Keratinocyte (primary cell): Measurements from ENCODE around the gene ETV4. TPM values are rescaled to one million over a fixed set of nuclear protein-coding genes. Genes with fewer than 3 reads are reported as not detected.

Source experiments
- DNase-seq: peaks from one replicate; pipeline ENCODE4 v3.0.0-alpha.2; 2011; ENCODE audit warnings: low read depth, missing footprints, low spot score
- FAIRE-seq: peaks from 2 replicates; lab custom pipeline; 2011; peaks lifted over from hg19 to GRCh38; lab: Jason Lieb, UNC
- H2AFZ ChIP-seq: 2 replicates; pipeline ENCODE4 v1.6.0; 2012; ENCODE audit warnings: low read length, control low read depth, inconsistent platforms; ENCODE audit not compliant: control insufficient read depth
- H3K27ac ChIP-seq: 2 replicates; pipeline ENCODE4 v1.5.1; 2011; ENCODE audit warnings: low read length; ENCODE audit not compliant: control insufficient read depth, insufficient read depth
- H3K27me3 ChIP-seq: 3 replicates; pipeline ENCODE4 v1.6.0; 2011; ENCODE audit warnings: low read length; ENCODE audit not compliant: control insufficient read depth, insufficient read depth; ENCODE audit errors: extremely low read depth
- H3K36me3 ChIP-seq, 2 experiments: 2 replicates in 1 of 2; 3 replicates in 1 of 2; pipeline ENCODE4 v1.5.1; 2011; ENCODE audit warnings: low read length in 2 of 2, mild to moderate bottlenecking in 1 of 2; ENCODE audit not compliant: control insufficient read depth in 2 of 2, insufficient read depth in 2 of 2; ENCODE audit errors: extremely low read depth in 1 of 2
- H3K4me1 ChIP-seq: 3 replicates; pipeline ENCODE4 v1.5.1; 2011; ENCODE audit warnings: low read length; ENCODE audit not compliant: control insufficient read depth, insufficient read depth; ENCODE audit errors: extremely low read depth
- H3K4me2 ChIP-seq: 3 replicates; pipeline ENCODE4 v1.6.0; 2011; ENCODE audit warnings: low read depth, low read length; ENCODE audit not compliant: control insufficient read depth, insufficient read depth; ENCODE audit errors: extremely low read depth
- H3K4me3 ChIP-seq, 3 experiments: fragments of 200-600 bp in 1 of 3; sonication (generic) in 1 of 3; 2 replicates in 2 of 3; 3 replicates in 1 of 3; pipeline ENCODE4 v1.5.1; 2011 to 2016; ENCODE audit warnings: low read length in 3 of 3, mild to moderate bottlenecking in 3 of 3, control low read depth in 2 of 3, inconsistent platforms in 1 of 3, low read depth in 1 of 3, mixed read lengths in 1 of 3, mixed run types in 1 of 3, moderate library complexity in 1 of 3; ENCODE audit not compliant: control insufficient read depth in 2 of 3, insufficient read depth in 2 of 3; ENCODE audit errors: extremely low read depth in 1 of 3
- H3K79me2 ChIP-seq: 2 replicates; pipeline ENCODE4 v1.6.0; 2012; ENCODE audit warnings: low read length; ENCODE audit not compliant: control insufficient read depth, insufficient read depth
- H3K9ac ChIP-seq: 3 replicates; pipeline ENCODE4 v1.6.0; 2011; ENCODE audit warnings: low read length; ENCODE audit not compliant: control insufficient read depth, insufficient read depth; ENCODE audit errors: extremely low read depth
- H3K9me1 ChIP-seq: 3 replicates; pipeline ENCODE4 v1.6.0; 2011; ENCODE audit warnings: low read length; ENCODE audit not compliant: control insufficient read depth, insufficient read depth; ENCODE audit errors: extremely low read depth
- H3K9me3 ChIP-seq: 2 replicates; pipeline ENCODE4 v1.5.1; 2012; ENCODE audit warnings: low read depth, low read length; ENCODE audit not compliant: control insufficient read depth
- H4K20me1 ChIP-seq: 3 replicates; pipeline ENCODE4 v1.6.0; 2011; ENCODE audit warnings: low read length; ENCODE audit not compliant: control insufficient read depth, insufficient read depth; ENCODE audit errors: extremely low read depth
- CTCF ChIP-seq, 3 experiments: IDR thresholded peaks in 1 of 3; conservative IDR thresholded peaks in 1 of 3; optimal IDR thresholded peaks in 1 of 3; 2 replicates in 2 of 3; 3 replicates in 1 of 3; pipeline versions ENCODE3 to v1.5.1; 2011; ENCODE audit warnings: low read length in 3 of 3, mild to moderate bottlenecking in 3 of 3, moderate library complexity in 2 of 3, control low read depth in 1 of 3, inconsistent platforms in 1 of 3; ENCODE audit not compliant: insufficient read depth in 2 of 3; ENCODE audit errors: extremely low read depth in 1 of 3
- EZH2 ChIP-seq: IDR thresholded peaks from one replicate; pipeline ENCODE4 v1.6.1; 2012; ENCODE audit warnings: inconsistent platforms, mild to moderate bottlenecking, low read length, moderate library complexity
- dilution Hi-C: fragments of 300-500 bp; cut with MboI; formaldehyde crosslinking; loops from one replicate; pipeline ENCODE4 v1.7.0; 2020; ENCODE audit warnings: low sequenced_read_pairs; ENCODE audit not compliant: extremely low pct_ligation_motif_present
- polyA plus RNA-seq, 5 experiments: library from polyadenylated mRNA; depleted of rRNA in 3 of 5; stranded (reverse) in 3 of 5; stranded (forward) in 1 of 5; unstranded in 1 of 5; fragments of >200 nt; gene quantifications; 1 replicate in 1 of 5; 2 replicates in 3 of 5; 3 replicates in 1 of 5; pipeline versions ENCODE4 v1.2.1 to v1.2.3, GENCODE V29; 2011 to 2012; ENCODE audit warnings: missing spikeins in 2 of 5, low read depth in 1 of 5, low replicate concordance in 1 of 5

ETV4 gene
- polyA plus RNA-seq, 1 donor (not counting 4 experiments of a cell fraction or from before 2014, with no cell fraction given), result 33.6 TPM

GRCh38 chr17:43528988-43529814 lies 16.9 kb downstream of the ETV4 start:
- Histone ChIP-seq H3K9me3 (no peaks in the 10 kb centered on the region), H3K4me1 (peaks cover 7% of the 10 kb centered on the region), H2AFZ (no peak overlapping the region), H4K20me1 (no peaks in the 10 kb centered on the region), H3K4me2 (no peak overlapping the region), H3K27ac (no peak overlapping the region), H3K79me2 (no peaks in the 10 kb centered on the region), H3K27me3 (no peaks in the 10 kb centered on the region), H3K4me3 (no peak overlapping the region), H3K9ac (no peak overlapping the region), H3K9me1 (no peaks in the 10 kb centered on the region), H3K36me3 (peaks cover 20 to 48% of the 10 kb centered on the region in 2 experiments)
- DNase-seq (no peak), FAIRE-seq (no peak)
- dilution Hi-C loops, result no loop called here
- TF ChIP-seq EZH2 (no peak), CTCF (optimal IDR thresholded peaks at IDR 0.05 in 1 of 3, IDR thresholded peaks at IDR 0.05 in 1 of 3, conservative IDR thresholded peaks at IDR 0.05 in 1 of 3; ENCODE audit: extremely low read depth in 1 of 3, insufficient read depth in 2 of 3, low read length in 3 of 3) (no peak)

- FAIRE-seq, result no peak
- Histone ChIP-seq H3K9me3 (no peaks in the 10 kb centered on the region), H4K20me1 (no peaks in the 10 kb centered on the region), H3K27me3 (no peaks in the 10 kb centered on the region), H3K4me3 (no peak overlapping the region), H3K4me2 (no peak overlapping the region), H3K79me2 (no peaks in the 10 kb centered on the region), H3K36me3 (peaks cover 20 to 54% of the 10 kb centered on the region in 2 experiments), H3K9ac (no peak overlapping the region), H3K9me1 (no peaks in the 10 kb centered on the region), H2AFZ (no peak overlapping the region), H3K27ac (no peak overlapping the region), H3K4me1 (peaks cover 7% of the 10 kb centered on the region)
- TF ChIP-seq CTCF (optimal IDR thresholded peaks at IDR 0.05 in 1 of 3, IDR thresholded peaks at IDR 0.05 in 1 of 3, conservative IDR thresholded peaks at IDR 0.05 in 1 of 3; ENCODE audit: extremely low read depth in 1 of 3, insufficient read depth in 2 of 3, low read length in 3 of 3) (no peak), EZH2 (no peak)
- DNase-seq, result no peak
- dilution Hi-C loops, result no loop called here
Observed at GRCh38 chr17:43528319-43528987, 17.7 kb downstream of the ETV4 start.
